ENCODE results near the gene NDUFB7. TPM values are rescaled to one million over a fixed set of nuclear protein-coding genes. Genes with fewer than 3 reads are reported as not detected.

Gene NDUFB7
- total RNA-seq, 1 experiment from 2014 or later: 192 TPM

DNA sequence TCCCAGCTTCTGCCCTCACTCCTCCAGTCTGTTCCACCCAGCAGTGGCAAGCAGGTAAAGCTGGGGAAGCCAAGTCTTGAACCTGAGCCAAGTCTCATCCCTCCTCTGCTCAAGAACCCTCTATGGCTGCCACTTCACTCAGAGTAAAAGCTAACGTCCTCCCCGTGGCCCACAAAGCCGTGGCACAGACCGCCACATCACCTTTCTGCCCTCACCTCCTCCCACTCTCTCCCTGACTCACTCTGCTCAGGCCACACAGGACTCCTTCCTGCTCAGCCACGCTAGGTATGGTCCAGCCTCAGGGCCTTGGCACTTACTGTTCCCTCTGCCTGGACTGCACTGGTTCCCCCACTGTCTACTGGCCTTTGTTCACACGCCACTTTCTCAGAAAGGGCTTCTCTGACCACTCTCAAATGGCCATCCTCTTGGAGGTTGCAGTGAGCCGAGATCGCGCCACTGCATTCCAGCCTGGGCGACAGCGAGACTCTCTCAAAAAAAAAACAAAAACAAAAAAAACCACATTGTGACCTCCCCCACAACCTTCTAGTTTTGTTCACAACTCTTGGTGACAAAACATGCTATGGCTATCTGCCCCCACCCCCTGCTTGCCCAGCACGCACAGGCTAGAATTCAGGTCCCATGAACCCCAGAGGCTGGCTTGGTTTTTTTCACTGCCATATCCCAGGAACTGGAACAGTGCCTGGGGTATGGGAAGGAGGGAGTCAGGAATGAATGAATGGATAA, 15.8 kb downstream of the NDUFB7 start:
- DNase-seq: peak in 1 of 2 experiments; percentile 42
- Histone ChIP-seq H3K9me2 (ENCODE audit: insufficient read depth) (no peaks in the 10 kb centered on the region), H3K4me3 (no peak overlapping the region), H4K20me1 (ENCODE audit: insufficient read depth) (peaks cover 43% of the 10 kb centered on the region), H3K27ac (0 out of 2 replicates have a peak overlapping the region, but pooled peaks have one; percentile 1), H2AFZ (no peak overlapping the region), H3K4me2 (peak overlapping the region; percentile 52), H3K27me3 (ENCODE audit: insufficient read depth, low read depth) (no peaks in the 10 kb centered on the region), H3F3A (ENCODE audit: insufficient read depth, low read depth) (peaks cover 21% of the 10 kb centered on the region), H3K79me2 (ENCODE audit: low read depth) (peaks cover 72% of the 10 kb centered on the region), H3K36me3 (ENCODE audit: low read depth) (no peaks in the 10 kb centered on the region), H3K4me1 (replicated peaks; ENCODE audit: insufficient read depth) (peaks cover 11% of the 10 kb centered on the region), H3K9me3 (ENCODE audit: insufficient read depth, low read depth) (no peaks in the 10 kb centered on the region)
- POLR2A ChIA-PET (ENCODE audit: unreplicated experiment): interaction anchor here (0.5 to 0.7 kb wide), 3 partner anchors 38 to 365 kb away, joined by 3 to 6 read pairs (median 3); partner anchors contain the start of gene DNAJB1
- CTCF ChIA-PET: interaction anchor here (0.7 to 1.2 kb wide), 4 partner anchors 24 to 85 kb away, joined by 3 to 11 read pairs (median 4); no protein-coding TSS in a partner anchor
- TF ChIP-seq, protein P1, sequence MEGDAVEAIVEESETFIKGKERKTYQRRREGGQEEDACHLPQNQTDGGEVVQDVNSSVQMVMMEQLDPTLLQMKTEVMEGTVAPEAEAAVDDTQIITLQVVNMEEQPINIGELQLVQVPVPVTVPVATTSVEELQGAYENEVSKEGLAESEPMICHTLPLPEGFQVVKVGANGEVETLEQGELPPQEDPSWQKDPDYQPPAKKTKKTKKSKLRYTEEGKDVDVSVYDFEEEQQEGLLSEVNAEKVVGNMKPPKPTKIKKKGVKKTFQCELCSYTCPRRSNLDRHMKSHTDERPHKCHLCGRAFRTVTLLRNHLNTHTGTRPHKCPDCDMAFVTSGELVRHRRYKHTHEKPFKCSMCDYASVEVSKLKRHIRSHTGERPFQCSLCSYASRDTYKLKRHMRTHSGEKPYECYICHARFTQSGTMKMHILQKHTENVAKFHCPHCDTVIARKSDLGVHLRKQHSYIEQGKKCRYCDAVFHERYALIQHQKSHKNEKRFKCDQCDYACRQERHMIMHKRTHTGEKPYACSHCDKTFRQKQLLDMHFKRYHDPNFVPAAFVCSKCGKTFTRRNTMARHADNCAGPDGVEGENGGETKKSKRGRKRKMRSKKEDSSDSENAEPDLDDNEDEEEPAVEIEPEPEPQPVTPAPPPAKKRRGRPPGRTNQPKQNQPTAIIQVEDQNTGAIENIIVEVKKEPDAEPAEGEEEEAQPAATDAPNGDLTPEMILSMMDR (conservative IDR thresholded peaks at IDR 0.05): no peak
- no peak for TF ChIP-seq EZH2 (IDR thresholded peaks at IDR 0.05; ENCODE audit: low read depth)
- intact Hi-C loops (cut with micrococcal nuclease; ENCODE audit: unreplicated experiment): loop anchor here (1.0 kb wide), 1 partner anchor 38 kb away; the partner anchor contains the start of gene DNAJB1
- no TSS peak for BruUV-seq (replicated peaks)

DNA sequence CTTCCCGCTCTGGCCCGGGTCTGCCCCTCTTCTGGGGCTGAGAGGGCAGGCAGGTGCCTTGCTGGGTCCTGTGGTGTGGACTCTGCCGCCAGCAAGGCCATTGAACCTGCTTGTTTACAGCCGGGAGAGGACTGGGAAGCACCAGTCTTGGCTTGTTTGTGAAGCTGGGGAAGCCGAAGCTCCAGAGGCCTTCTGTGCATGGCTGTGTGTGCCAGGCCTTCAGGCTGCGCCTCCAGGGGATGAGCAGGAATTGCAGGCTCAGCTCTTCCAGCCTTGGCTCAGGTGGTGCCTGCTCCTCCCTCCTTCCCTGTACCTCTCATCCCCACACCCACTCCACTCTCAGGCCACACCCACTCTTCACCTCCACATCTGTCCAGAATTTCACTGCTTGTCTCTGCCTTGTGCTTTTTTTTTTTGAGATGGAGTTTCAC, 17.5 kb downstream of the NDUFB7 start:
- Histone ChIP-seq H4K20me1 (ENCODE audit: insufficient read depth) (peaks cover 40% of the 10 kb centered on the region), H2AFZ (no peak overlapping the region), H3K27me3 (ENCODE audit: insufficient read depth, low read depth) (no peaks in the 10 kb centered on the region), H3K36me3 (ENCODE audit: low read depth) (no peaks in the 10 kb centered on the region), H3K9me3 (ENCODE audit: insufficient read depth, low read depth) (no peaks in the 10 kb centered on the region), H3K27ac (no peak overlapping the region), H3K4me2 (no peak overlapping the region), H3K9me2 (ENCODE audit: insufficient read depth) (no peaks in the 10 kb centered on the region), H3K4me1 (replicated peaks; ENCODE audit: insufficient read depth) (peaks cover 23% of the 10 kb centered on the region), H3K4me3 (no peak overlapping the region), H3K79me2 (ENCODE audit: low read depth) (peaks cover 65% of the 10 kb centered on the region), H3F3A (ENCODE audit: insufficient read depth, low read depth) (peaks cover 33% of the 10 kb centered on the region)
- ChIA-PET CTCF (interaction anchor here (0.7 kb wide), 1 partner anchor 312 kb away, joined by 4 read pairs; no protein-coding TSS in a partner anchor), POLR2A (ENCODE audit: unreplicated experiment) (interaction anchor here (0.6 kb wide), 1 partner anchor 49 kb away, joined by 5 read pairs; no protein-coding TSS in a partner anchor)
- no peak for TF ChIP-seq EZH2 (IDR thresholded peaks at IDR 0.05; ENCODE audit: low read depth)
- TF ChIP-seq, protein P1 (conservative IDR thresholded peaks at IDR 0.05): no peak
- intact Hi-C loops (cut with micrococcal nuclease; ENCODE audit: unreplicated experiment): loop anchor here (5.0 kb wide), 1 partner anchor 122 kb away; the partner anchor contains the start of gene PKN1
- BruUV-seq (replicated peaks): no TSS peak
- DNase-seq: peak in 1 of 2 experiments; percentile 42

DNA sequence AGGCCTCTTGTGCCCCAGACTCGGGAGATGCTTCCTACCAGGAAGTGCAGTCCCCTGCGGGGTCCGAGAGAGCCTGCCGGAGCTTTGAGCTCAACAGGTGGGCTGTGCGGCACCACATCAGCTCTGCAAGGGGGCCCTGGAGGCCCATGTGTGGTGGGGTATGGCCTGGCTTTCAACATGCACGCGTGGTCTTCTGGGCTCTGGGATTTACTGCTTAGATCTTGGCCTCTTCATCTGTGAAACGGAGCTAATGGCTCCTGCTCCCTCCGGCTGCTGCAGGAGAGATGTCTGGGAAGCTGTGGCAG, 18.0 kb downstream of the NDUFB7 start:
- POLR2A ChIA-PET (ENCODE audit: unreplicated experiment): no interaction called here
- BruUV-seq (replicated peaks): no TSS peak
- no peak overlapping the region for H3K4me2 ChIP-seq

More for the DNA sequence above, 18.0 kb downstream of the NDUFB7 start:
- Histone ChIP-seq H3K9me3 (ENCODE audit: insufficient read depth, low read depth) (no peaks in the 10 kb centered on the region), H3F3A (ENCODE audit: insufficient read depth, low read depth) (peaks cover 35% of the 10 kb centered on the region), H3K27ac (no peak overlapping the region), H3K27me3 (ENCODE audit: insufficient read depth, low read depth) (no peaks in the 10 kb centered on the region), H2AFZ (no peak overlapping the region), H3K36me3 (ENCODE audit: low read depth) (no peaks in the 10 kb centered on the region), H3K9me2 (ENCODE audit: insufficient read depth) (no peaks in the 10 kb centered on the region), H4K20me1 (ENCODE audit: insufficient read depth) (peaks cover 37% of the 10 kb centered on the region), H3K4me1 (replicated peaks; ENCODE audit: insufficient read depth) (peaks cover 23% of the 10 kb centered on the region), H3K4me3 (no peak overlapping the region), H3K79me2 (ENCODE audit: low read depth) (peaks cover 60% of the 10 kb centered on the region)
- no peak for DNase-seq
- intact Hi-C loops (cut with micrococcal nuclease; ENCODE audit: unreplicated experiment): loop anchor here (5.0 kb wide), 1 partner anchor 122 kb away; the partner anchor contains the start of gene PKN1
- CTCF ChIA-PET: interaction anchor here (0.6 to 0.7 kb wide), 2 partner anchors 18 to 312 kb away, joined by 4 to 15 read pairs; no protein-coding TSS in a partner anchor
- TF ChIP-seq, protein P1 (conservative IDR thresholded peaks at IDR 0.05): no peak
- no peak for TF ChIP-seq EZH2 (IDR thresholded peaks at IDR 0.05; ENCODE audit: low read depth)
